ENCODE measurements around the gene DNAAF1. TPM values are rescaled to one million over a fixed set of nuclear protein-coding genes. Genes with fewer than 3 reads are reported as not detected.

DNAAF1 gene
- total and polyA plus RNA-seq, 2 experiments from 2014 or later, result 0.42 TPM

GRCh38 chr16:84207879-84208278 lies 62.8 kb downstream of the DNAAF1 start:
- Mint-ChIP-seq H3K36me3 (ENCODE audit: low read depth) (no peaks in the 10 kb centered on the region), H3K27me3 (ENCODE audit: insufficient read depth, low read depth, poor library complexity) (peaks cover 4% of the 10 kb centered on the region), H3K4me3 (no peak overlapping the region), H3K9me3 (no peaks in the 10 kb centered on the region), H3K4me1 (peaks cover 4% of the 10 kb centered on the region; the same call in 2 of the 3 replicates), H3K27ac (no peak overlapping the region)
- Histone ChIP-seq H3K79me2 (replicated peaks; ENCODE audit: insufficient read depth) (no peaks in the 10 kb centered on the region), H3K36me3 (ENCODE audit: insufficient read depth) (no peaks in the 10 kb centered on the region), H3K27me3 (ENCODE audit: insufficient read depth) (no peaks in the 10 kb centered on the region), H3K4me1 (ENCODE audit: insufficient read depth) (no peaks in the 10 kb centered on the region), H3K4me2 (no peak overlapping the region), H3K9me2 (ENCODE audit: insufficient read depth) (0 out of 2 replicates have a peak, but pooled peaks cover 3% of the 10 kb centered on the region), H3F3A (replicated peaks; ENCODE audit: low read depth) (no peaks in the 10 kb centered on the region), H2AFZ (no peak overlapping the region), H3K27ac (ENCODE audit: low read depth) (no peak overlapping the region), H4K20me1 (replicated peaks; ENCODE audit: insufficient read depth) (0 out of 2 replicates have a peak, but pooled peaks cover 3% of the 10 kb centered on the region), H3K4me3 (no peak overlapping the region)
- ATAC-seq, result peak; percentile 77
- TF ChIP-seq POLR2AphosphoS5 (IDR thresholded peaks at IDR 0.05; ENCODE audit: low read depth) (no peak), ZNF331 (CRISPR knock-in tag; IDR thresholded peaks at IDR 0.05; ENCODE audit: low read depth) (no peak), REST (IDR thresholded peaks at IDR 0.05; ENCODE audit: unreplicated experiment) (no peak)
- DNase-seq (ENCODE audit: low spot score), result no peak

- Mint-ChIP-seq H3K27ac (no peak overlapping the region), H3K4me3 (no peak overlapping the region), H3K4me1 (peaks cover 6% of the 10 kb centered on the region; the same call in 2 of the 3 replicates), H3K36me3 (ENCODE audit: low read depth) (no peaks in the 10 kb centered on the region), H3K27me3 (ENCODE audit: insufficient read depth, low read depth, poor library complexity) (peaks cover 5% of the 10 kb centered on the region), H3K9me3 (no peaks in the 10 kb centered on the region)
- Histone ChIP-seq H3K27me3 (ENCODE audit: insufficient read depth) (no peaks in the 10 kb centered on the region), H3K4me1 (ENCODE audit: insufficient read depth) (no peaks in the 10 kb centered on the region), H3K4me3 (no peak overlapping the region), H3K4me2 (no peak overlapping the region), H3K9me2 (ENCODE audit: insufficient read depth) (0 out of 2 replicates have a peak, but pooled peaks cover 3% of the 10 kb centered on the region), H3K27ac (ENCODE audit: low read depth) (no peak overlapping the region), H2AFZ (no peak overlapping the region; the same call in 1 of the 2 replicates), H3F3A (replicated peaks; ENCODE audit: low read depth) (no peaks in the 10 kb centered on the region), H4K20me1 (replicated peaks; ENCODE audit: insufficient read depth) (0 out of 2 replicates have a peak, but pooled peaks cover 3% of the 10 kb centered on the region), H3K79me2 (replicated peaks; ENCODE audit: insufficient read depth) (no peaks in the 10 kb centered on the region), H3K36me3 (ENCODE audit: insufficient read depth) (no peaks in the 10 kb centered on the region)
- TF ChIP-seq CTCF (conservative IDR thresholded peaks at IDR 0.05; ENCODE audit: low read depth in 2 of 2) (peak; percentile 44 to 49; a peak in 3 of 4 replicates), ZNF114 (CRISPR knock-in tag; IDR thresholded peaks at IDR 0.05) (no peak)
- ATAC-seq (no peak), DNase-seq (ENCODE audit: low spot score) (peak; percentile 43)
These were observed 64.9 kb downstream of the DNAAF1 start for GRCh38 chr16:84209989-84210388.
